ENCODE measurements around the gene ARHGAP31.

Gene ARHGAP31

GRCh38 chr3:119400466-119400865, 106.3 kb downstream of the ARHGAP31 start:
- DNase-seq, result no peak

GRCh38 chr3:119401069-119401468, 106.9 kb downstream of the ARHGAP31 start:
- no peak for DNase-seq

DNA sequence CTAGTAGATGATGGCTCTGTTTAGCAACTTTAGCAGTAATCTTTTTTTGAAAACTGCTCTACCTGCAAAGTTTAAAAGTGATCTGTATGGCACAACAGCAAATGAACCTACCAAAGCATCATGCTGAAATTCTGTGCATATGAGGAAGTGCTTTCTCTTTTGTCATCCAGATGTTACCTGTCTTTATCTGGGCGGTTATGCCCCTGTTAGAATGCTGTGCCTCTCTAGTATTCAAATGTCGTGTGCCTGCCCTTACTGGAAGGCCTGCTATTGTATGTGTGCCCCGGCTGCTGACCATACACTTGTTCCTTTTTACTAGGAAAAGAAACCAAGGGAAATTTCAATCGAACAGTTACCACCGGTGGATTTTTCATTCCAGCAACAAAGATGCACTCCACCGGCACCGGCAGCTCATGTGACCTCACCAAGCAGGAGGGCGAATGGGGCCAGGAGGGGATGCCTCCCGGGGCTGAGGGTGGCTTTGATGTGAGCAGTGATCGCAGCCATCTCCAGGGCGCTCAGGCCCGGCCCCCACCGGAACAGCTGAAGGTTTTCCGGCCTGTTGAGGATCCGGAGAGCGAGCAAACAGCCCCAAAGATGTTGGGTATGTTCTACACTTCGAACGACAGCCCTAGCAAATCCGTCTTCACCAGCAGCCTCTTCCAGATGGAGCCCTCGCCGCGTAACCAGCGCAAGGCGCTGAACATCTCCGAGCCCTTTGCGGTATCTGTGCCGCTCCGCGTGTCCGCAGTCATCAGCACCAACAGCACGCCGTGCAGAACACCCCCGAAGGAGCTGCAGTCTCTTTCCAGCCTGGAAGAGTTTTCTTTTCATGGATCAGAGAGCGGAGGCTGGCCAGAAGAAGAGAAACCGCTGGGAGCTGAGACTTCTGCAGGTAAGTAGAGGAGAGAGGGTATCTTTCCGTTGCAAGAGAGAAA, 107.6 kb downstream of the ARHGAP31 start:
- no peak for DNase-seq

DNA sequence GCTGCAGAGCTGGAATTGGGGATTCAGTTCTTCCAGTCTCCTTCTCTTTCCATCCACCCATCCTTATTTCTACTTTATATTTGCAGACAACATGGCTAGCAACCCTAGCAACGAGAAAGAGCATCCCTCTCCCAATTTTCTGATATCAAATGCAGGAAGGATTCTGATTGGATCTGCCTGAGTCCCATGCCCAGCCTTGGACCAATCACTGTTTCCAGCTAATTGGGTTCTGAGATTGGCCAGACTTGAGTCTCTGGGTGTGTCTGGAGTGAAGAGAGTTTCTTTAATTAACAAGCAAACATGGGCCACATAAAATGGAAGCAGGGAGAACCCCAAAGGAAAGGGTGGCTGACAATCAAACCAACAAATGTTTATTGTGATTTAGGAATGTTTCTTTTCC, 108.6 kb downstream of the ARHGAP31 start:
- no peak for DNase-seq

DNA sequence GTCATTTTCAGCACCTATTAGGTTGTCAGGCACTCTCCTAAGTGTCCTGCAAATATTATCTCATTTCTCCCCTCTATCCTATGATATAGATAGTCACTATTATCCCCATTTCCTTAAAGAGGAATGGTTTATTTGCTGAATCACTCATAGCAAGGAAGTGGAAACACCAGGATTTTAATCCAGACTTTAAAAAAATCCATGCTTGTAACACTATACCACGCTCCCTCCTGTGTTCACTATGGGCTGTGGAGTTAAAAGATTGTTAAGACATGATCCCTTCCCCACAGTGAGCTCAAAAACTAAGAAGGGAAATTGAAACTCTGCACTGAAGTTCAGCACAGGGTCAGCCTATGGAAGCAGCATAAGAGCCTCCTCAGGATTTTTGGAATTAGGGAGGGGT, 109.0 kb downstream of the ARHGAP31 start:
- DNase-seq, result no peak

DNA sequence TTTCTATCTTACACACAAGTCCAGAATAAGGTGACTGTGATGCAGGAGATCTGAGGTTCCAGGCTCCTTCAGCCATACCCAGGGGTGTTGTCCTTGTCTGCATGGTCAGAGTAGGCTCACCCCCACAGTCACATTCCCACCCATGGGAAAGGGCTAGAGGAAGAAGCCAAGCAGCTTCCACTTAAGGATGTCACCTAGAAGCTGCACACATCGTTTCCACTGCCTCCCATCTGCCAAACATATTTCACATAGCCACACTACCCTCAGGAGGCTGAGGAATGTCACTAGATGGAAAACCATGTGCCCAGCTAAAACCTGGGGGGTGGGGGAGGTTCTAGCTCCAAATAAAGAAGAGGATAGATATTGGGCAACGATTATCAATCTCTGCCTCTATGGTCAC, 111.1 kb downstream of the ARHGAP31 start:
- no peak for DNase-seq

DNA sequence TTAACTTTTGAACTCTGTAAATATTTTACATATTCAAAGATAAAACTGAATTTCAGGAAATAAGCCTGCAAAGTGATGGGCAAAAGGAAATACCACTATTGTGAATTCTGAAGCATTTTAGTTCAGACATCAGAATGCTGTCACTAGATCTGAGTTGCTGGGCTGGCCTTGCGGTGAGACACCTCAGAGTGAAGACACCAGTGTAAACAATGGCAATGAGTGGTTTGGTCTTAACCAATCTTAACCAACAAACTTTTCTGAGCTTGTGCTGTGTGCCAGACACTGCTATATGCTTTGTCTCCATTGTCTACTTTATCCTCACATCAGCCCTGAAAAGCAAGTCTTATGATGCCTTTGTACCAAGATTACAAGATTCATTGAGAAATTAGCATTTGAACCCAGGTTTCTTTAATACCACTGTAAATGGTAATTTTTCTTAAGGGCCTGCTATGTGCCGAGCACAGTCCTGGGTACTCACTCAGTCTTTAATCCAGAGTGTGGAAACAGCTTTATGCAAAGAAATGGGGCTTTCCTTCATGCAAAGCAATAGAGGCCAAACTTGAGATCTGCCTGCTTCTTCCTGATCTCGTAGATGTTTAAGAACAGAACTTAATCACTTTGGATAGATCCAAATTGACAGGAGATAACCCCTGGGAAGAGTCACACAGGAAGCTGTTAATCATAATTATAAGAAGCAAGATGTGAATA, 114.2 kb downstream of the ARHGAP31 start:
- DNase-seq, result no peak

- DNase-seq, result no peak
Observed at GRCh38 chr3:119409844-119410243, 115.7 kb downstream of the ARHGAP31 start.

DNA sequence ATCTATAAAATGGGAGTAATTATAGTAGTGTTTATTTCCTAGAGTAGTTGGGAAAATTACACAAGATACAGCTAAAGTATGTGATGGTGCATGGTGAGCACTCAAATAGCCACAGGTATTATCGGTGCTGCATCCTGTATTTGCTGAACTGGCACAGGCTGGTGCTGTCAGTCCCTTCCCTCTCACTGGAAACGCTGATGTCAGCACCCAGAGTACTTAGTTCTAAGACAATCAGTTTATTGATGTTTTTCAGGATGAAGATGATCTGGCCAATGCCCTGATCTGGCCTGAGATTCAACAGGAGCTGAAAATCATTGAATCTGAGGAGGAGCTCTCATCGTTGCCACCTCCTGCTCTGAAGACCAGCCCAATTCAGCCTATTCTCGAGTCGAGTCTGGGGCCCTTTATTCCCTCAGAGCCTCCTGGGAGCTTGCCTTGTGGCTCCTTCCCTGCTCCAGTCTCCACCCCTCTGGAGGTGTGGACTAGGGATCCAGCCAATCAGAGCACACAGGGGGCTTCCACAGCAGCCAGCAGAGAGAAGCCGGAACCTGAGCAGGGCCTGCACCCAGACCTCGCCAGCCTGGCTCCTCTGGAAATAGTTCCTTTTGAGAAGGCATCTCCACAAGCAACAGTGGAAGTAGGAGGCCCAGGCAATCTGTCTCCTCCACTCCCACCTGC, 119.6 kb downstream of the ARHGAP31 start:
- peak; percentile 17 for DNase-seq

- DNase-seq, result no peak
Observed at GRCh38 chr3:119416873-119417272, 122.7 kb downstream of the ARHGAP31 start.

GRCh38 chr3:119417771-119418512, 123.8 kb downstream of the ARHGAP31 start:
- DNase-seq, result no peak

DNA sequence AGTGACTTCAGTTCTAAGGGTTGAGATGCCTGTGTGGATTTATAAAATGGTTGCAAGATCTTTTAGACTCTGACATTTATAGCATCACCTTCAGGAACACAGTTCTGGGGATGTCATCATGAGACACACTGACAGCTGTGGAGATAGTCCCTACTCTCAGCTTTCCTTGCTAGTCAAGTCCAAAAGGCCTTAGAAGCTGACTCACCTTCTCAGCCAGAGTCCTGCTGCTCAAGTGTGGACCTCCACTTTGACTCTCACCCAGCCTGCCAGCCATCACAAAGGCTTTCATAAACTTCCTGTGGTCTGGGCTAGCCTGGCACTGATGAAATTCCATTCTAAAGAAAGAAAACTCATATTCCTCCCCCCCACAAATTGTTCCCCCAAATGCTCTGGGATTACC, 124.5 kb downstream of the ARHGAP31 start:
- no peak for DNase-seq

GRCh38 chr3:119420196-119420595, 126.0 kb downstream of the ARHGAP31 start:
- DNase-seq, result no peak

DNA sequence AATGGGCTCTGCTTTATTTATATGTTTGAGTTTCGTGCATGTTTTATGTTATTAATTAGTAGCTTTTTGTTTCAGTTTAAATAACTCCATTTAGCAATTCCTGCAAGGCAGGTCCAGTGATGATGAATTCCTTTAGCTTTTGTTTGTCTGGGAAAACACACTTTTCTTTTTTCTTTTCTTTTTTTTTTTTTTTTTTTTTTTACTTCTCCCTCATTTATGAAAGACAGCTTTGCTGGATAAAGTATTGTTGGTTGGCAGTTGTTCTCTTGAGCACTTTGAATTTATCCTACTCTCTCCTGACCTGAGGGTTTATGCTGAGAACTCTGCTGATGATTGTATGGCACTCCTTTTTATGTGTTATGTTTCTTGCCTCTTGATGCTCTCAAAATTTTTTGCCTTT, 133.5 kb downstream of the ARHGAP31 start:
- DNase-seq, result no peak

- DNase-seq, result no peak
Observed at GRCh38 chr3:119428538-119428937, 134.4 kb downstream of the ARHGAP31 start.

DNA sequence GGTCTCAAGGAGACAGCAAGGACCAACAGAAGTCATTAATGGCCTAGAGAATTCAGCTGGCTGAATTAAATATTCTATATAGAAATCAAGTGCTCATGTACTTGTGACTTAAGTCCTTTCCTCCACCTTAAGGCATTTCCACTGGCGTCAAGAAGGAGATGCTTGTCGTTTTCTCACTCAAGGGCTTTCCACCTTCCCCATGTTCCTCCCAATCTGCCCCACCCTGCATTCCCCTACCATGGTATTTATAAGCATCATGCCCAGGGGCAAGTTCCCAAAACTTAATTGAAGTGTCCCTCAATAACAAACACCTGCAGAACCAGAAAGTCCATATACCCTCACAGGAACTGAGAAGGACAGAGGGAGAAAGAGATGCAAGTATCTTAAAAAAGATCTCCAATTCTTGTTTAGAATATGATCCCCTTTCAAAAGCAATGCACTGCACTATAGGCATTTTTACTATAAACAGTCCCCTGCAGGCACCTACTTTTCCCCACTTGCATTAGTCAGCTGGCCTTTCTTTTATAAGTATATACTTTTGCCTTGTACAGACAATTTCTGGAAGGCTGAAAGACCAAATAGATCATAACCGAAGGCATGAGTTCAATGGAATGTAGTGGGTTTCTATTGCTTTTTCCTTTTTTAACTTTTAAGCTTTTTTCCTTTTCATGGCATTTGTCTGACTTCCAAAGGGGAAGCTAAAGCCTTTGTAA, 139.6 kb downstream of the ARHGAP31 start:
- DNase-seq, result no peak

DNA sequence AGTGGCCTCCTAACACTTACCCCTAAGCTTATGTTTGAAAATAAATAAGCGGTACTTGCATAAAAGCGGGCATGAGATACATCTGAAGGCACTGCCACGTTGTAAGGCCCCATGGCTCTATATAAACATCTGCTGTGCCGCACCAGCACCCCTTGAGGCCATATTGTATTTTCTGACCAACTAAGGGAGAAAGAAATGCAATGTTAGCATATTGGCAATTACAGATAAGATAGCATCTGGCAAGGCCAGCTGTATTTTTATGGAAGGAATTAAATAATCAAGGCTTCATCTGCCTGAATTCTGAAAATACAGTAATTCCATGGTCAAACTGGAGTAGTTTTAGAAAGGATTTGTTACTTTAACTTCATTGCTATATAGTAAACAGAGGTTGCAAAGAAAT, 140.5 kb downstream of the ARHGAP31 start:
- no peak for DNase-seq

GRCh38 chr3:119436977-119437376, 142.8 kb downstream of the ARHGAP31 start:
- DNase-seq, result no peak

- no peak for DNase-seq
Observed at GRCh38 chr3:119437691-119438258, 143.6 kb downstream of the ARHGAP31 start.

DNA sequence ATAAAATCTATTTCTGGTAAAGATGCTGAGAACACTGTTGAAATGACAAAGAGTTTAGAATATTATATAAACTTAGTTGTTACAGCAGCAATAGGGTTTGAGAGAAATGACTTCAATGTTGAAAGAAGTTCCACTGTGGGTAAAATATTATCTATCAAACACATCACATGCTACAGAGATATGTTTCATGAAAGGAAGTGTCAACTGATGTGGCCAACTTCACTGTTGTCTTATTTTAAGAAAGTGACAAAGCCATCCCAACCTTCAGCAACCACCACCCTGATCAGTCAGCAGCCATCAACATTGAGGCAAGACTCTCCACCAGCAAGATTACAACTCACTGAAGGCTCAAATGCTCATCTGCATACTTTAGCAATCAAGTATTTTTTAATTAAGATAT, 149.0 kb downstream of the ARHGAP31 start:
- DNase-seq, result no peak

DNA sequence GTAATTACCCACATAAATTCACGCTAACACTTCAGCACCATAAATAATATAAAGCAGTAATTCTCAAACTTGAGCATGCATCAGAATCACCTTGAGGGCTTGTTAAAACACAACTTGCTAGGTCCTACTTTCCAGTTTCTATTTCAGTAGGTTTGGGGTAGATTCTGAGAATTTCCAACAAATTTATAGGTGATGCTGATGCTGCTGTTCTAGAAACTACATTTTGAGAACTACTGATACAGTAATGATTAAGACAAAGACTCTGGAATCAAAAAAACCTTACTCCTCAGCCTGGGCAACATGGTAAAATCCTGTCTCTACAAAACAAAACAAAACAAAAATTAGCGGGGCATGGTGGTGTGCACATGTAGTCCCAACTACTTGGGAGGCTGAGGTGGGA, 150.4 kb downstream of the ARHGAP31 start:
- DNase-seq, result no peak

DNA sequence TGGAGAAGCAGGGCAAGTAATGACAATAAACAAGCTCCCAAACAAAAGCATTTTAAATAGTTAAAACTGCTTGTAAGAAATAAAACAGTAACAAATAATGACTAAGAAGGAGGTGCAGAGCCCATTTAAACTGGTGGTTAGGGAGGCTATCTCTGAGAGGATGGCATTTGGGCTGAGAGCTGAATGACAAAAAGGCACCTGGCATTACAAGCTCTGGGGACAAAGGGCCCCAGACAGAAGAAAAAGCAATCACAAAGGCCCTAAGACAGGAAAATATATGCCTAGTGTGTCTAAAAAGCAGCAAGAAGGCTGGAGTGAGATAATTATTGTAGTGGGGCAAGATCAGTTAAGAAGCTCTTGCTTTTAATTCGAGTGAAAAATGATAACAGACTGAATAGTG, 159.6 kb downstream of the ARHGAP31 start:
- no peak for DNase-seq
